GM12872 (cell line): Measurements from ENCODE around the gene TBXAS1.

ENCODE experiments used
- TF ChIP-seq, protein P1 (sequence below): IDR thresholded peaks from 3 replicates; pipeline ENCODE4 v1.5.1; 2011; ENCODE audit warnings: low read depth, mild to moderate bottlenecking, low read length, moderate library complexity; ENCODE audit not compliant: insufficient read depth

The TBXAS1 gene

DNA sequence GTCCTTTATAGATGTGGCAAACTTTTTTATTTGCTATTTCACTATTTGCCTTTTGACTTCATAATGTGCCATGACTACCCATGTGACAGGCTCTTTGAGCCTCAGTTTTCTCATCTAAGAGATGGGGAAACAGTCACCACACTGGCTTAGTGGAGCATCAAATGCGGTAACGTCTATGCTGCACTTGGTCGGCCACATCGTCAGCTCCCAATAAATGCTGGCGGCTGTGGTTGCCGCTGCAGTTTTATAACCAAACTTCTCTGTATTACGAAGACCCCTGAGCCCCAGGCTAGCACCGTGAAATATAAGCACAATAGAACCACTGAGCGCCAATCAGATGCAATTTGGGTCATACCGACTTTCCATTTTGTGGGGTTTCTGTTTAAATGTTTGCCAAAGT lies 177.5 kb downstream of the TBXAS1 start:
- TF ChIP-seq, protein P1, sequence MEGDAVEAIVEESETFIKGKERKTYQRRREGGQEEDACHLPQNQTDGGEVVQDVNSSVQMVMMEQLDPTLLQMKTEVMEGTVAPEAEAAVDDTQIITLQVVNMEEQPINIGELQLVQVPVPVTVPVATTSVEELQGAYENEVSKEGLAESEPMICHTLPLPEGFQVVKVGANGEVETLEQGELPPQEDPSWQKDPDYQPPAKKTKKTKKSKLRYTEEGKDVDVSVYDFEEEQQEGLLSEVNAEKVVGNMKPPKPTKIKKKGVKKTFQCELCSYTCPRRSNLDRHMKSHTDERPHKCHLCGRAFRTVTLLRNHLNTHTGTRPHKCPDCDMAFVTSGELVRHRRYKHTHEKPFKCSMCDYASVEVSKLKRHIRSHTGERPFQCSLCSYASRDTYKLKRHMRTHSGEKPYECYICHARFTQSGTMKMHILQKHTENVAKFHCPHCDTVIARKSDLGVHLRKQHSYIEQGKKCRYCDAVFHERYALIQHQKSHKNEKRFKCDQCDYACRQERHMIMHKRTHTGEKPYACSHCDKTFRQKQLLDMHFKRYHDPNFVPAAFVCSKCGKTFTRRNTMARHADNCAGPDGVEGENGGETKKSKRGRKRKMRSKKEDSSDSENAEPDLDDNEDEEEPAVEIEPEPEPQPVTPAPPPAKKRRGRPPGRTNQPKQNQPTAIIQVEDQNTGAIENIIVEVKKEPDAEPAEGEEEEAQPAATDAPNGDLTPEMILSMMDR: no peak

DNA sequence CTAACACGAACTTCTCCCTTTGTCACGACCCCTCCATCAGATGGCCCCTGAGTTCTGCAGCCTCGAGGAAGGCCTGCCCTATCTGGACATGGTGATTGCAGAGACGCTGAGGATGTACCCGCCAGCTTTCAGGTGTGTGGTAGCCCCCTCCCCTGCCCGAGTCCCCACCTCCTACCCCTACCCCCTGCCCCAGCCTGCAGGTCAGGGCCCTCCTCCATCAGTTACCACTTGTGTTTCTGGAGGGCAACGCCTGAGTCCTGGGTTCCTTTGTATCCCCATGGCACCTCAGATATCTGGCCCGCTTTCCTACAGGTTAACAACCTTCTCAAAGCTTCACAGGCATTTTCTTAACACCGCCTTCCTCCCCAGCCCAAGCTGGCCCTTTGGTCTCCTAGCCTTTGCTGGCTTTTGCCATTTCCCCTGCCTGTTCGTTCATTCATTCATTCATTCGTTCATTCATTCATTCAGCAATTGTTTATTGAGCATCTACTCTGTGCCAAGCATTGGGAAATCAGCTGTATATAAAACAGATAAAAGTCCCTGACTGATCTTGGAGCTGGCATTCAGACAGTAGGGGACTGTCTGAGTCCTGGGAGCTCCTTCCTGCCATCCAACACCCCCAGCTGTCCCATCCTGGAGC lies 178.1 kb downstream of the TBXAS1 start:
- TF ChIP-seq, protein P1: no peak

DNA sequence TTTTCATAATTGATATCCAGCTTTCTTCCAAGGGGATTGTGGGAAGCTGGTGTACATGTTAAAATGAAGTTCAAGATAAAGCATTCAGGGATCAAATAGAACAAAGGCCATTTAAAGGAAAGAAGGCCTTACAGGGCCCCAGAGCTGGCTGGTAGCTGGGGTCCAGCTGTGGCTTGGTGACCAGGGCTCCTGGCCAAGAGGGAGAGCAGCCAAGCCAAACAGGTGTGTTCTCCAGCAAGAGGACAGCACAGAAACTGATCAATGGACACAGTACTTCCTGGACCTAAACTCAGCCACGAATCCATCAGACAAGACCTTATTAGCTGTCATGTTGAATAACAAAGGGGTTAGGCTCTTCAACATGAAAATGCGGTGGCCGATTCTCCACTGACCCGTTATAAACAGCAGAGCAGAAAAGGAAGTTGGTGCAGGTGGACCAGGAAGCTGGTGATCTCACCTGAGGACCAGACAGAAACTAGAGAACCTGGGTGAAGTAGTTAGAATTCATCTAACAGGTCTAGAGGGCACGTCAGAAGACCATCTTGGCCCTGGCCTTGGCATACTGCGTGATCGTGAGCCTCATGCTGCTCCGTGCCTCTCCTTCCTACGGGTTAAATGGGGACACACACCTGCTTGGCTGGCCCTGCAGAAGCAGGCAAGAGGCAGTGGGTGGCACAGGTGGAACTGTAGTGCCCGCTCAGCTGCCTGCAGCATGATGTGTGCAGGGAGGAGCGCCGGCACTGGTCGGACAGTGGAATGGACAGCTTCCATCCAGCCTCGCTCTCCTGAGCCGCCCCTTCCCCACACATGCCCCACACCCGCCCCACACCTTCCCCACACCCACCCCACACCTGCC lies 179.9 kb downstream of the TBXAS1 start:
- TF ChIP-seq, protein P1: no peak

DNA sequence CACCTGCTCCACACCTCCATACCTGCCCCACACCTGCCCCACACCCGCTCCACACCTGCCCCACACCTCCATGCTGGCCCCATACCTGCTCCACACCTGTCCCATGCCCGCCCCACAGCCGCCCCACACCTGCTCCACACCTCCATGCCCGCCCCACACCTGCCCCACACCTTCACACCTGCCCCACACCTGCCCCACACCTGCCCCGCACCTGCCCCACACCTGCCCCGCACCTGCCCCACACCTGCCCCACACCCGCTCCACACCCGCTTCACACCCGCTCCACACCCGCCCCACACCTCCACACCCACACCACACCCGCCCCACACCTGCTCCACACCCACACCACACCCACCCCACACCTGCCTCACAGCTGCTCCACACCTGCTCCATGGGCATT lies 180.7 kb downstream of the TBXAS1 start:
- TF ChIP-seq, protein P1: no peak

DNA sequence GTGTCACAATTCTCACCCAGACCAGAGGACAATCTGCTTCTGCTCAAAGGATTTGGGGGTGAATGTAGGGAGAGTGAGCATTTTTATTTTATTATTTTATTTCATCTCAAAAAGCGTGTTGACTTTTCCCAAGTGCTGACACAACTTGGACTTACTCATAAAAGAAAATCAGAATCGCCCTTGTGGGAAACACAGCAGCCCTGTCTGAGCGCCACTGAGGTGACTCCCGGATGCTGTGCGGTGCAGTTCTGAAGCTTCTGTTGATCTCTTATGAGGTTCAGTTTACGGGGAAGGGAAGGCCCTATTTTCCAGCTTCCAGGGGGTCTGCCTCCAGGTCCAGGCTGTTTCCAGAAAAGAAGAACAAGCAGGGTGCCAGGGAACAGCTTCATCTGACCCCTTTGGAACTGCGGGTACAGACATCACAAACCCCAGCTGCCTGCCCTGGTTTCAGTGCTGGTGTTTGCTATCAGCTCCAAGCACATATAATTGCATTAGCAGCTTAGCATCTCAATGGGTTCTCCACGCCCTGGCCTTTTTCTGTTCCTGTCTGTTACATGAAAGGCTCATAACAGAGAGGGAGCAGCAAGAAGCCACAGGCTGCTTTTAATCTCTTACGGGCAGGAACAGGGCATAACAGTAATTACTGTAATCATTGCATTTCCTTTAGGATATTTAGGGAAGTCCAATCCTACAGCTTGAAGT lies 181.3 kb downstream of the TBXAS1 start:
- TF ChIP-seq, protein P1: no peak

DNA sequence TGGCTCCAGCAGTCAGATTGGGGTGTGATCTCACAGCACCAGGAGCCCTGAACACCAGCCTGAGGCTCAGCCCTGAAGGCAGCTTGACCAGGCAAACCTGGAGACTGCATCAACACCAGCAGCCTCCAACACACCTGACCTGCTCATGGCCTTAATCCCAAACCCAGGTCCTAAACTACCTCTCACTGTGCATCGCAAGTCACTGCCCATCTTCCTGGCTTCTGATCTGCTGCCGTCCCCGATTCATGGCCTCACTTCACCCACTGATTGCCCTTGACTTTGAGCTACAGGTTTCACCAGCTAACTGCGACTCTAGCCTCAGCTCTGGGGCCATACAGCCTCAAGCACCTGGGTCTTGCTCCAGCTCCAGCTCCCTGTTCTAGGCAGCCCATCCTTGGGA lies 184.6 kb downstream of the TBXAS1 start:
- TF ChIP-seq, protein P1: no peak

DNA sequence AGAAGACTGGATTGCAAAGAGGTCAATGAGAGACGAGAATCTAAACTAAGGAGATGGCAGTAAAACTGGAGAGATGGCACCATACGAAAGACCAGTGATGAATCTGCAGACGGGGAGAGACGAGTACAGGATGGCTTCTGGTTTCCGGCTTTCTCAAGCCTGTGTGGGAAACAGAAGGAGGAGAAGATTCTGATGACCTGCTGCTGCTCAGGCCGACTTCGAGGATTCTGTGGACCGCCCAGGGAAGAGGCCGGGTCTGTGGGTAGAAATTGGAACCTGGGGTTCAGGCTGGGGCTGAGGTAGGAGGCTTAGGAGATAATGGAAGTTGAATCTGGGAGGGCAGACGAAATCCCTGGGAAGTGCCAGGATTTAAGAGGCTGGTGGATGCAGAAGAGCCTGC lies 185.1 kb downstream of the TBXAS1 start:
- TF ChIP-seq, protein P1: no peak
